NT2/D1 (cell line): ENCODE results near the gene CEP131.

Experiments
- DNase-seq: peaks from one replicate; pipeline ENCODE4 v3.0.0-alpha.2; 2011; ENCODE audit warnings: low read depth, low spot score
- H3K27me3 ChIP-seq: 2 replicates; pipeline ENCODE4 v1.6.0; 2011; ENCODE audit warnings: mild to moderate bottlenecking; ENCODE audit not compliant: insufficient read length, insufficient read depth
- H3K36me3 ChIP-seq: 2 replicates; pipeline ENCODE4 v1.6.1; 2011; ENCODE audit warnings: mild to moderate bottlenecking, low read length, mixed read lengths; ENCODE audit not compliant: insufficient read depth, insufficient read length
- H3K4me1 ChIP-seq: 2 replicates; pipeline ENCODE4 v1.5.1; 2011; ENCODE audit not compliant: insufficient read depth, insufficient read length
- H3K4me3 ChIP-seq: 2 replicates; pipeline ENCODE4 v1.5.1; 2011; ENCODE audit warnings: low read depth; ENCODE audit not compliant: insufficient read length
- H3K9ac ChIP-seq: 2 replicates; pipeline ENCODE4 v1.6.0; 2011; ENCODE audit warnings: low read depth; ENCODE audit not compliant: insufficient read length
- H3K9me3 ChIP-seq: 2 replicates; pipeline ENCODE4 v1.5.1; 2011; ENCODE audit warnings: mild to moderate bottlenecking, low read length; ENCODE audit not compliant: insufficient read depth
- SUZ12 ChIP-seq: IDR thresholded peaks from 2 replicates; pipeline ENCODE4 v1.6.1; 2011; ENCODE audit not compliant: insufficient read length, insufficient read depth; ENCODE audit errors: extremely low read depth
- YY1 ChIP-seq: IDR thresholded peaks from 2 replicates; pipeline ENCODE4 v1.6.1; 2011; ENCODE audit not compliant: insufficient read length, insufficient read depth
- ZNF274 ChIP-seq: IDR thresholded peaks from 2 replicates; pipeline ENCODE4 v1.6.1; 2011; ENCODE audit warnings: mild to moderate bottlenecking, low read depth, low read length

CEP131 gene

GRCh38 chr17:81163703-81164370 is 58.9 kb downstream of the CEP131 start:
- H3K36me3 ChIP-seq = no peaks in the 10 kb centered on the region
- TF ChIP-seq YY1 (no peak), SUZ12 (no peak), ZNF274 (no peak)
- H3K4me3 ChIP-seq = no peak overlapping the region
- H3K9ac ChIP-seq = no peak overlapping the region
- peaks cover 34% of the 10 kb centered on the region for H3K27me3 ChIP-seq
- no peaks in the 10 kb centered on the region for H3K9me3 ChIP-seq
- peaks cover 10% of the 10 kb centered on the region for H3K4me1 ChIP-seq
- no peak for DNase-seq

- H3K36me3 ChIP-seq = no peaks in the 10 kb centered on the region
- no peak for DNase-seq
- peaks cover 9% of the 10 kb centered on the region for H3K4me1 ChIP-seq
- no peak overlapping the region for H3K4me3 ChIP-seq
- H3K9me3 ChIP-seq = no peaks in the 10 kb centered on the region
- peaks cover 32% of the 10 kb centered on the region for H3K27me3 ChIP-seq
- TF ChIP-seq ZNF274 = no peak
- no peak for TF ChIP-seq SUZ12
- no peak overlapping the region for H3K9ac ChIP-seq
Observed at GRCh38 chr17:81163051-81163695, 59.6 kb downstream of the CEP131 start.

- Histone ChIP-seq H3K9ac (no peak overlapping the region), H3K4me3 (no peak overlapping the region), H3K36me3 (no peaks in the 10 kb centered on the region), H3K4me1 (peaks cover 10% of the 10 kb centered on the region), H3K9me3 (no peaks in the 10 kb centered on the region), H3K27me3 (peaks cover 25% of the 10 kb centered on the region)
- no peak for TF ChIP-seq SUZ12
- no peak for TF ChIP-seq YY1
- TF ChIP-seq ZNF274 = no peak
- no peak for DNase-seq
Observed at GRCh38 chr17:81162491-81162890, 60.3 kb downstream of the CEP131 start.

GRCh38 chr17:81161972-81162371 is 60.8 kb downstream of the CEP131 start:
- no peak overlapping the region for H3K9ac ChIP-seq
- peaks cover 20% of the 10 kb centered on the region for H3K27me3 ChIP-seq
- DNase-seq = no peak
- no peaks in the 10 kb centered on the region for H3K9me3 ChIP-seq
- H3K4me1 ChIP-seq = peaks cover 10% of the 10 kb centered on the region
- TF ChIP-seq YY1 (no peak), ZNF274 (no peak), SUZ12 (no peak)
- no peaks in the 10 kb centered on the region for H3K36me3 ChIP-seq
- no peak overlapping the region for H3K4me3 ChIP-seq

- Histone ChIP-seq H3K9me3 (no peaks in the 10 kb centered on the region), H3K4me3 (no peak overlapping the region), H3K9ac (no peak overlapping the region), H3K4me1 (peaks cover 10% of the 10 kb centered on the region), H3K36me3 (no peaks in the 10 kb centered on the region), H3K27me3 (peaks cover 16% of the 10 kb centered on the region)
- TF ChIP-seq SUZ12 = no peak
- TF ChIP-seq YY1 = no peak
- no peak for TF ChIP-seq ZNF274
- no peak for DNase-seq
Observed at GRCh38 chr17:81161536-81161935, 61.2 kb downstream of the CEP131 start.

GRCh38 chr17:81160747-81161453 is 61.9 kb downstream of the CEP131 start:
- Histone ChIP-seq H3K4me1 (peaks cover 10% of the 10 kb centered on the region), H3K9me3 (no peaks in the 10 kb centered on the region), H3K36me3 (no peaks in the 10 kb centered on the region), H3K27me3 (peaks cover 14% of the 10 kb centered on the region), H3K4me3 (no peak overlapping the region), H3K9ac (no peak overlapping the region)
- TF ChIP-seq ZNF274 = no peak
- no peak for TF ChIP-seq YY1
- no peak for TF ChIP-seq SUZ12
- DNase-seq = no peak

- no peak for DNase-seq
- Histone ChIP-seq H3K9ac (no peak overlapping the region), H3K4me3 (no peak overlapping the region), H3K9me3 (no peaks in the 10 kb centered on the region), H3K4me1 (peaks cover 10% of the 10 kb centered on the region), H3K27me3 (peaks cover 9% of the 10 kb centered on the region), H3K36me3 (no peaks in the 10 kb centered on the region)
- TF ChIP-seq YY1 (no peak), ZNF274 (no peak), SUZ12 (no peak)
Observed at GRCh38 chr17:81160306-81160705, 62.5 kb downstream of the CEP131 start.
